ENCODE data around the gene SRC.

SRC gene

DNA sequence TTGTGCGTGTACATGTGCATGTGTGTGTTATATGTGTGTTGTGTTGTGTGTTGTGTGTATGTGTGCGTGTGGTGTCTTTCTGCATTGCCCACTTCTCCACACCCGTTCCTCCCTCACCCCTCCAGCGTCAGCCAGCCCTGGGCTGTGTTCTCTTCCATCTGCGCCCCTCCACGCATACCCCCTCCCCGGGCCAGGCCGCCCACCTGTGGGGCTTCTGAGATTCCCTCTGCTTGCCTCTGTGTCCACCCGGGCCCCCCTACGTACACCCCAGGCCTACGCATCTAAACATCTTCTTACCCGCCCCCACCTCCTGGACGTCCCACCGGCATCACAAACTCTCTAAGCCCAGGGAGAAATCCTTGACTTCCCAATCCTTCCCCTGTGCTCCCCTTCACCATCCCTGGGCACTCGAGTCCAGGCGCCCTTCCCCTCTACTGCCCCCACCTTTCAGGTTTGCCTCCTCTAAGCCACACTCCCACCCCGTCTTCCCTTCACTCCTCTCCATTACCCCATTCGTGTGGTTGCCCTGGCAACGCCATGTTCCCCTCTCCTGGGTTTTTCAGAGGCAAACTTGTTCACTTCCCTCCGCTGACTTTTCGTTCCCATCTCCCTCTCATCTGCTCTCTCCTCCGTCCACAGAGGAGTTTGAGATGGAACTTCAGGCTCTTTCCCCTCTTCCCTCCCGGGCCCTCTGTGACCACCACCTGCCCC, 93.4 kb downstream of the SRC start:
- no peak overlapping the region for H3K4me3 ChIP-seq (ENCODE audit: control insufficient read depth, low read depth, low read length)
- no peak for DNase-seq (ENCODE audit: low read depth)
- TF ChIP-seq, protein P1, sequence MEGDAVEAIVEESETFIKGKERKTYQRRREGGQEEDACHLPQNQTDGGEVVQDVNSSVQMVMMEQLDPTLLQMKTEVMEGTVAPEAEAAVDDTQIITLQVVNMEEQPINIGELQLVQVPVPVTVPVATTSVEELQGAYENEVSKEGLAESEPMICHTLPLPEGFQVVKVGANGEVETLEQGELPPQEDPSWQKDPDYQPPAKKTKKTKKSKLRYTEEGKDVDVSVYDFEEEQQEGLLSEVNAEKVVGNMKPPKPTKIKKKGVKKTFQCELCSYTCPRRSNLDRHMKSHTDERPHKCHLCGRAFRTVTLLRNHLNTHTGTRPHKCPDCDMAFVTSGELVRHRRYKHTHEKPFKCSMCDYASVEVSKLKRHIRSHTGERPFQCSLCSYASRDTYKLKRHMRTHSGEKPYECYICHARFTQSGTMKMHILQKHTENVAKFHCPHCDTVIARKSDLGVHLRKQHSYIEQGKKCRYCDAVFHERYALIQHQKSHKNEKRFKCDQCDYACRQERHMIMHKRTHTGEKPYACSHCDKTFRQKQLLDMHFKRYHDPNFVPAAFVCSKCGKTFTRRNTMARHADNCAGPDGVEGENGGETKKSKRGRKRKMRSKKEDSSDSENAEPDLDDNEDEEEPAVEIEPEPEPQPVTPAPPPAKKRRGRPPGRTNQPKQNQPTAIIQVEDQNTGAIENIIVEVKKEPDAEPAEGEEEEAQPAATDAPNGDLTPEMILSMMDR (IDR thresholded peaks at IDR 0.05; ENCODE audit: control insufficient read depth, insufficient read depth, low read depth, low read length, missing control alignments): no peak

DNA sequence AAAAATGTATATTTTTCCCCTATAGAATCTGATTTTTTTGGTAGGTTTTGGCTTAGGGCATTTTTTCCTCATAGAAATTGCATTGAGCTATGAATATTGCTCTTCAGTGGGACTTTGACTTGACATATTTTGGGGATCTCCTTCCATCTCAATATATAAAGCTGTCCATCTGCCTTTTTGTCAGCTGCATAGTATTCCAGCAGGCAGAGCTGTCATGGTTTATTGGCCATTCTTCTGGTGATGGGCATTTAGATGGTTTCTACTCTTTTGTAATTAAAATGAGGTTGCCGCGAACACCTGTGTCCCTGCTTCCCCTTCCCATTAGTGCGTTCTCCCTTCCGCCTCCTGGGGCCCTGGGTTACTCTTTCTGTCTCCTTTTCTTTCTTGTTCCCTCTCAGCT, 95.1 kb downstream of the SRC start:
- TF ChIP-seq, protein P1 (IDR thresholded peaks at IDR 0.05; ENCODE audit: control insufficient read depth, insufficient read depth, low read depth, low read length, missing control alignments): no peak
- DNase-seq (ENCODE audit: low read depth): no peak
- H3K4me3 ChIP-seq (ENCODE audit: control insufficient read depth, low read depth, low read length): no peak overlapping the region

DNA sequence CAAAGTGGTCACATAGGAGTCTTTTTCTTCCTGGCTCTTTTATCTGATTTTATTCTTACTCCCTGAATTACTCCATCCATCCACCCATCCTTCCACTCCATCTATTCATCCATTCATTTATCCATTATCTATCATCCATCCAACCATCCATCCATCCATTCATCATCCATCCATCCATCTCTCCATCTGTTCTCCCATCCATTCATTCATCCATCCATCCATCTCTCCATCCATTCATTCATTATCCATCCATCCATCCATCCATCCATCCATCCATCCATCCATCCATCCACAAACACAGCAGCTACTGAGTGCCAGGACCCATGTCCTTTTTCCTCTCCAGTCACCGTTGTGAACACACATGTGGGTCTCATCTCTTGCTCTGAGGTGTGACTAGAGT, 96.6 kb downstream of the SRC start:
- no peak for DNase-seq (ENCODE audit: low read depth)
- H3K4me3 ChIP-seq (ENCODE audit: control insufficient read depth, low read depth, low read length): no peak overlapping the region
- TF ChIP-seq, protein P1 (IDR thresholded peaks at IDR 0.05; ENCODE audit: control insufficient read depth, insufficient read depth, low read depth, low read length, missing control alignments): no peak

DNA sequence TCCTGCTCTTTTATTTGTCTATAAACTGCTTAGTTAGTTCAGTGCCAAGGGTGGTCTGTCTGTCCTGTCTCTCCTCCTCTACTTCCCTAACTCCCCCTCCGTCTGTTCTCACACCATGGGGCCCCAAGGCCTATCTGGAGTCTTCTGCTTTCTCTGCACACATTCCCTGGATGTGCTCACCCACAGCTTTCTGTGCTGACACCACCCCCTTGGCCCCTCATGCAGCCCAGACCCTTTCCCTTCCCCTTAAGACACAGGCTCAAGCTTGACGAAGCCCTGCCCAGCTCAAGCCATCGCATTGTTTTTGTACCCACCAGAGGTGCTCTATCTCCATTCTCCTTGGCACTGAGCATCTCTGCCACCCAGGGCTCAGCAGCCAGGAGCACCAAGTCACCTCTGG, 97.0 kb downstream of the SRC start:
- no peak overlapping the region for H3K4me3 ChIP-seq (ENCODE audit: control insufficient read depth, low read depth, low read length)
- no peak for DNase-seq (ENCODE audit: low read depth)
- TF ChIP-seq, protein P1 (IDR thresholded peaks at IDR 0.05; ENCODE audit: control insufficient read depth, insufficient read depth, low read depth, low read length, missing control alignments): no peak

GRCh38 chr20:37443596-37443995, 97.7 kb downstream of the SRC start:
- DNase-seq (ENCODE audit: low read depth): no peak
- TF ChIP-seq, protein P1 (IDR thresholded peaks at IDR 0.05; ENCODE audit: control insufficient read depth, insufficient read depth, low read depth, low read length, missing control alignments): no peak
- no peak overlapping the region for H3K4me3 ChIP-seq (ENCODE audit: control insufficient read depth, low read depth, low read length)

DNA sequence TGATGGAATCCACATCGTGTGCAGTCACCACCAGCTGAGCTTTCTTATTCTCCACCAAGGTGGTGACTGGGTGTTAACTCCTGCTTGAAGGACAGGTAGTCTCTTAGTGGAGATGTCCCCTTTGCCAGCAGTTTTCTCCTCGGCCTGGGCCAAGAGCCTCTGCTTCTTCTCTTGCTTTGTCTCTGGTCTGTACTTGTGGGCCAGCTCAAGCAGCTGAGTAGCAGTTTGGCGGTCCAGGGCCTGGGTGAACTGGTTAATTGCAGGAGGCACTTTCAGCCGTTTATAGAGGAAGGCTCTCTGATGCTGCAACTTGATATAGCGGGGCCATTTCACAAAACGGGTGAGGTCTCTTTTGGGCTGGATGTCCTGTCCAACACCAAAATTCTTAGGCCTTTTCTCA, 99.1 kb downstream of the SRC start:
- H3K4me3 ChIP-seq (ENCODE audit: control insufficient read depth, low read depth, low read length): no peak overlapping the region
- no peak for DNase-seq (ENCODE audit: low read depth)
- TF ChIP-seq, protein P1 (IDR thresholded peaks at IDR 0.05; ENCODE audit: control insufficient read depth, insufficient read depth, low read depth, low read length, missing control alignments): no peak

Data from AG09309 (cell line).